ENCODE measurements around the gene CYFIP2.
A peak's percentile ranks its signal among the peaks of the same experiment; 100 is the strongest.

The CYFIP2 gene

GRCh38 chr5:157378509-157378908 is 112.6 kb downstream of the CYFIP2 start:
- H3K9me3 Mint-ChIP-seq: no peaks in the 10 kb centered on the region
- H3K27me3 Mint-ChIP-seq (ENCODE audit: low read depth): no peaks in the 10 kb centered on the region
- H3K4me3 Mint-ChIP-seq: no peak overlapping the region
- H3K4me1 Mint-ChIP-seq: peaks cover 5% of the 10 kb centered on the region
- TF ChIP-seq CTCF (IDR thresholded peaks at IDR 0.05; ENCODE audit: unreplicated experiment in 3 of 3): no peak
- H3K36me3 Mint-ChIP-seq (ENCODE audit: low read depth): peaks cover 8% of the 10 kb centered on the region
- no peak overlapping the region for H3K27ac Mint-ChIP-seq

GRCh38 chr5:157379983-157380382 is 114.1 kb downstream of the CYFIP2 start:
- Mint-ChIP-seq H3K27ac (no peak overlapping the region), H3K4me3 (no peak overlapping the region), H3K4me1 (peaks cover 15% of the 10 kb centered on the region), H3K27me3 (ENCODE audit: low read depth) (no peaks in the 10 kb centered on the region), H3K36me3 (ENCODE audit: low read depth) (peaks cover 8% of the 10 kb centered on the region), H3K9me3 (no peaks in the 10 kb centered on the region)
- no peak for TF ChIP-seq CTCF (IDR thresholded peaks at IDR 0.05; ENCODE audit: unreplicated experiment in 3 of 3)

- H3K27me3 Mint-ChIP-seq (ENCODE audit: low read depth): no peaks in the 10 kb centered on the region
- H3K9me3 Mint-ChIP-seq: no peaks in the 10 kb centered on the region
- H3K4me1 Mint-ChIP-seq: peaks cover 25% of the 10 kb centered on the region
- H3K27ac Mint-ChIP-seq: peak overlapping the region in 1 of 3 experiments; percentile 1
- H3K36me3 Mint-ChIP-seq (ENCODE audit: low read depth): peaks cover 3% of the 10 kb centered on the region
- no peak for TF ChIP-seq CTCF (IDR thresholded peaks at IDR 0.05; ENCODE audit: unreplicated experiment in 3 of 3)
- no peak overlapping the region for H3K4me3 Mint-ChIP-seq
Observed at GRCh38 chr5:157381746-157382145, 115.8 kb downstream of the CYFIP2 start.

GRCh38 chr5:157382996-157383800 is 117.3 kb downstream of the CYFIP2 start:
- Mint-ChIP-seq H3K4me1 (peaks cover 37% of the 10 kb centered on the region), H3K36me3 (ENCODE audit: low read depth) (no peaks in the 10 kb centered on the region), H3K4me3 (no peak overlapping the region), H3K9me3 (no peaks in the 10 kb centered on the region), H3K27me3 (ENCODE audit: low read depth) (no peaks in the 10 kb centered on the region), H3K27ac (peak overlapping the region; percentile 5 to 62 (median 55))
- no peak for TF ChIP-seq CTCF (IDR thresholded peaks at IDR 0.05; ENCODE audit: unreplicated experiment in 3 of 3)

- Mint-ChIP-seq H3K27ac (peak overlapping the region; percentile 86 to 95 (median 92)), H3K4me3 (no peak overlapping the region), H3K4me1 (peaks cover 43% of the 10 kb centered on the region), H3K36me3 (ENCODE audit: low read depth) (no peaks in the 10 kb centered on the region), H3K27me3 (ENCODE audit: low read depth) (no peaks in the 10 kb centered on the region), H3K9me3 (no peaks in the 10 kb centered on the region)
- TF ChIP-seq CTCF (IDR thresholded peaks at IDR 0.05; ENCODE audit: unreplicated experiment in 3 of 3): no peak
Observed at GRCh38 chr5:157384971-157385709, 119.2 kb downstream of the CYFIP2 start.
